ENCODE results near the gene MAK.

- TF ChIP-seq, protein P1, sequence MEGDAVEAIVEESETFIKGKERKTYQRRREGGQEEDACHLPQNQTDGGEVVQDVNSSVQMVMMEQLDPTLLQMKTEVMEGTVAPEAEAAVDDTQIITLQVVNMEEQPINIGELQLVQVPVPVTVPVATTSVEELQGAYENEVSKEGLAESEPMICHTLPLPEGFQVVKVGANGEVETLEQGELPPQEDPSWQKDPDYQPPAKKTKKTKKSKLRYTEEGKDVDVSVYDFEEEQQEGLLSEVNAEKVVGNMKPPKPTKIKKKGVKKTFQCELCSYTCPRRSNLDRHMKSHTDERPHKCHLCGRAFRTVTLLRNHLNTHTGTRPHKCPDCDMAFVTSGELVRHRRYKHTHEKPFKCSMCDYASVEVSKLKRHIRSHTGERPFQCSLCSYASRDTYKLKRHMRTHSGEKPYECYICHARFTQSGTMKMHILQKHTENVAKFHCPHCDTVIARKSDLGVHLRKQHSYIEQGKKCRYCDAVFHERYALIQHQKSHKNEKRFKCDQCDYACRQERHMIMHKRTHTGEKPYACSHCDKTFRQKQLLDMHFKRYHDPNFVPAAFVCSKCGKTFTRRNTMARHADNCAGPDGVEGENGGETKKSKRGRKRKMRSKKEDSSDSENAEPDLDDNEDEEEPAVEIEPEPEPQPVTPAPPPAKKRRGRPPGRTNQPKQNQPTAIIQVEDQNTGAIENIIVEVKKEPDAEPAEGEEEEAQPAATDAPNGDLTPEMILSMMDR (IDR thresholded peaks at IDR 0.05), result no peak
- no peak for TF ChIP-seq ZFX (IDR thresholded peaks at IDR 0.05; ENCODE audit: borderline replicate concordance)
Observed at GRCh38 chr6:10743515-10743914, 94.8 kb downstream of the MAK start.
